KG1 (cell line): ENCODE results near the gene TCF4.

ENCODE experiments used
- DNase-seq: peaks from one replicate; lab custom pipeline; 2025; lab: John Stamatoyannopoulos, UW

TCF4 gene

GRCh38 chr18:55320424-55321264 is 267.3 kb downstream of the TCF4 start:
- DNase-seq, result no peak

GRCh38 chr18:55319459-55320193 is 268.4 kb downstream of the TCF4 start:
- DNase-seq, result no peak

GRCh38 chr18:55318951-55319441 is 269.0 kb downstream of the TCF4 start:
- DNase-seq, result no peak

GRCh38 chr18:55317864-55318263 is 270.1 kb downstream of the TCF4 start:
- no peak for DNase-seq

- DNase-seq, result no peak
Observed at GRCh38 chr18:55317324-55317723, 270.7 kb downstream of the TCF4 start.

- no peak for DNase-seq
Observed at GRCh38 chr18:55316486-55317184, 271.4 kb downstream of the TCF4 start.

GRCh38 chr18:55314615-55315237 is 273.3 kb downstream of the TCF4 start:
- no peak for DNase-seq

GRCh38 chr18:55314031-55314430 is 274.0 kb downstream of the TCF4 start:
- DNase-seq, result no peak

- no peak for DNase-seq
Observed at GRCh38 chr18:55310863-55311262, 277.1 kb downstream of the TCF4 start.

- no peak for DNase-seq
Observed at GRCh38 chr18:55310044-55310676, 277.8 kb downstream of the TCF4 start.

GRCh38 chr18:55309249-55309648 is 278.7 kb downstream of the TCF4 start:
- no peak for DNase-seq

- DNase-seq, result no peak
Observed at GRCh38 chr18:55307505-55307904, 280.5 kb downstream of the TCF4 start.

GRCh38 chr18:55306359-55307024 is 281.5 kb downstream of the TCF4 start:
- no peak for DNase-seq

GRCh38 chr18:55302167-55302833 is 285.7 kb downstream of the TCF4 start:
- no peak for DNase-seq

- no peak for DNase-seq
Observed at GRCh38 chr18:55301824-55302166, 286.2 kb downstream of the TCF4 start.

- DNase-seq, result no peak
Observed at GRCh38 chr18:55300936-55301531, 287.0 kb downstream of the TCF4 start.

- no peak for DNase-seq
Observed at GRCh38 chr18:55300421-55300935, 287.5 kb downstream of the TCF4 start.

GRCh38 chr18:55296778-55297177 is 291.2 kb downstream of the TCF4 start:
- DNase-seq, result no peak

- no peak for DNase-seq
Observed at GRCh38 chr18:55296115-55296514, 291.9 kb downstream of the TCF4 start.

GRCh38 chr18:55290898-55291297 is 297.1 kb downstream of the TCF4 start:
- DNase-seq, result no peak
